Measurements from ENCODE around the gene TSPAN15. TPM values are rescaled to one million over a fixed set of nuclear protein-coding genes. Genes with fewer than 3 reads are reported as not detected.

The TSPAN15 gene
- total RNA-seq, 1 experiment from 2014 or later, result 7.7 TPM

DNA sequence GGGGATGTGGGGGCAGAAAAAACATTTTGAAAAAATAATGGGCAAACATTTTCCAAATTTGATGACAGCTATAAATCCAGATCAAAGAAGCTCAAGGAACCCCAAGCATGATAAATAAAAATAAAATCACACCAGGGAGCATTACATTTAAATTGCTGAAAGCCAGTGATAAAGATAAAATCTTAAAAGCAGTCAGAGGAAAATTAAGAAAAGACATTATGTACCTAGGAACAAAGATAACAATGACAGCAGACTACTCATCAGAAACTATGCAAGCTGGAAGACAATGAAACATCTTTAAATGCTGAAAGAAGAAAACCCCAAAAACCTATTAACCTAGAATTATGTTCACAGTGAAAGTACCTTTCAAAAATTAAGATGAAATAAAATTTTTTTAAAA is 98.7 kb downstream of the TSPAN15 start:
- Mint-ChIP-seq H3K36me3 (ENCODE audit: insufficient read depth in 1 of 3, low read depth in 3 of 3) (peaks cover 6 to 31% (median 7%) of the 10 kb centered on the region in 3 experiments), H3K4me1 (peaks cover 9 to 24% of the 10 kb centered on the region in 2 experiments), H3K4me3 (no peak overlapping the region), H3K27me3 (ENCODE audit: low read depth) (peaks cover 68% of the 10 kb centered on the region), H3K9me3 (peaks cover 36 to 44% of the 10 kb centered on the region in 2 experiments), H3K27ac (no peak overlapping the region)
- no peak overlapping the region for H3K14ac ChIP-seq (ENCODE audit: insufficient read depth, low read length)
- peaks cover 10% of the 10 kb centered on the region for H3K9me3 ChIP-seq (ENCODE audit: control insufficient read depth, low read depth, low read length)
- H3K27me3 ChIP-seq (ENCODE audit: insufficient read depth, low read length), result no peaks in the 10 kb centered on the region
- H3K18ac ChIP-seq (ENCODE audit: insufficient read length, low read depth, low read length), result no peak overlapping the region
- no peaks in the 10 kb centered on the region for H3K23me2 ChIP-seq (ENCODE audit: insufficient read length, low read depth, low read length, poor library complexity, severe bottlenecking)
- no peak overlapping the region for H2BK20ac ChIP-seq (ENCODE audit: low read depth, low read length, poor library complexity, severe bottlenecking)
- no peaks in the 10 kb centered on the region for H3K79me1 ChIP-seq (ENCODE audit: insufficient read depth, low read depth, low read length, poor library complexity, severe bottlenecking)
- no peak overlapping the region for H2AFZ ChIP-seq (ENCODE audit: low read length)
- H3K4me2 ChIP-seq (ENCODE audit: insufficient read depth, insufficient read length, low read length), result no peak overlapping the region
- no peak overlapping the region for H2BK120ac ChIP-seq (ENCODE audit: low read depth, low read length, poor library complexity, severe bottlenecking)
- no peak for DNase-seq
- no peak overlapping the region for H3K56ac ChIP-seq (ENCODE audit: insufficient read length, low read depth, low read length)
- H4K8ac ChIP-seq (replicated peaks; ENCODE audit: insufficient read length, low read depth, low read length), result no peak overlapping the region
- no peak overlapping the region for H3K23ac ChIP-seq (ENCODE audit: insufficient read length, low read depth, low read length)
- H3K4ac ChIP-seq (ENCODE audit: low read depth, low read length), result no peak overlapping the region
- H2BK12ac ChIP-seq (ENCODE audit: insufficient read length, low read depth, low read length), result no peak overlapping the region
- H3K79me2 ChIP-seq (ENCODE audit: insufficient read depth, low read length), result no peaks in the 10 kb centered on the region
- no peak overlapping the region for H2BK5ac ChIP-seq (ENCODE audit: insufficient read length, low read length)
- H4K20me1 ChIP-seq (ENCODE audit: control insufficient read depth, insufficient read depth, insufficient read length), result no peaks in the 10 kb centered on the region
- no peak overlapping the region for H3K9ac ChIP-seq (ENCODE audit: extremely low read depth, insufficient read length, low read length)
- H4K91ac ChIP-seq (ENCODE audit: insufficient read length, low read depth, low read length), result no peak overlapping the region
- H3T11ph ChIP-seq (ENCODE audit: low read length), result no peak overlapping the region
- no peak overlapping the region for H2AK5ac ChIP-seq (ENCODE audit: insufficient read length, low read length)
- H4K5ac ChIP-seq (ENCODE audit: insufficient read length, low read depth, low read length), result no peak overlapping the region
- TF ChIP-seq CTCF (conservative IDR thresholded peaks at IDR 0.05), result no peak
- no peaks in the 10 kb centered on the region for H3K4me1 ChIP-seq (ENCODE audit: insufficient read depth, low read length)
- no peak overlapping the region for H2BK15ac ChIP-seq (ENCODE audit: low read depth, low read length)
- no peak overlapping the region for H3K27ac ChIP-seq (ENCODE audit: insufficient read length, low read depth, low read length)

Data from H9 (cell line).